ENCODE data around the gene DPYSL4. TPM values are rescaled to one million over a fixed set of nuclear protein-coding genes. Genes with fewer than 3 reads are reported as not detected.

Gene DPYSL4
- total and polyA plus RNA-seq, 2 experiments from 2014 or later: 2.1 to 4.1 TPM

DNA sequence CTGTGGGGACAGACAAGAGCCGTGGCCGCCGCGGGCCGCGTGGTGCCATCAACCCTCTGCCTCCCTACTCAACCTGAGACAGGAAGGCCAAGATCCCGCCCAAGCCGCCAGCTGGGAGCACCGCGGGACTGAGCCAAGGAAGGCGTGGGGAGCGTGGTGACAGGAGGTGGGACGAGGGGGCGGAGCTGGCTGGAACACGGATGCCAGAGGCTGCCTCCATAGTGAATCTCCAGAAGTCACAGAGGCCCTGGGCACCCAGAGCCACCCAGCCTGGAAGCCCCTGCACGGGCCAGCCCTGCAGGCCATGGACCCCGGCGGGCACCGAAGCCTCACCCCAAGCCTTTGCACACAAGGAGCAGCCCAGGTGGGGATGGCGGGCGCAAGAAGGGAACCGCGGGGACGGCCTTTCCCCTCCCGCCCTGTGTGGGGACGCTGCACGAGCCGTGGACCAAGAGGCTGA, 18.1 kb upstream of the DPYSL4 start:
- TF ChIP-seq, protein P1, sequence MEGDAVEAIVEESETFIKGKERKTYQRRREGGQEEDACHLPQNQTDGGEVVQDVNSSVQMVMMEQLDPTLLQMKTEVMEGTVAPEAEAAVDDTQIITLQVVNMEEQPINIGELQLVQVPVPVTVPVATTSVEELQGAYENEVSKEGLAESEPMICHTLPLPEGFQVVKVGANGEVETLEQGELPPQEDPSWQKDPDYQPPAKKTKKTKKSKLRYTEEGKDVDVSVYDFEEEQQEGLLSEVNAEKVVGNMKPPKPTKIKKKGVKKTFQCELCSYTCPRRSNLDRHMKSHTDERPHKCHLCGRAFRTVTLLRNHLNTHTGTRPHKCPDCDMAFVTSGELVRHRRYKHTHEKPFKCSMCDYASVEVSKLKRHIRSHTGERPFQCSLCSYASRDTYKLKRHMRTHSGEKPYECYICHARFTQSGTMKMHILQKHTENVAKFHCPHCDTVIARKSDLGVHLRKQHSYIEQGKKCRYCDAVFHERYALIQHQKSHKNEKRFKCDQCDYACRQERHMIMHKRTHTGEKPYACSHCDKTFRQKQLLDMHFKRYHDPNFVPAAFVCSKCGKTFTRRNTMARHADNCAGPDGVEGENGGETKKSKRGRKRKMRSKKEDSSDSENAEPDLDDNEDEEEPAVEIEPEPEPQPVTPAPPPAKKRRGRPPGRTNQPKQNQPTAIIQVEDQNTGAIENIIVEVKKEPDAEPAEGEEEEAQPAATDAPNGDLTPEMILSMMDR (IDR thresholded peaks at IDR 0.05; ENCODE audit: poor library complexity): no peak
- TF ChIP-seq EZH2phosphoT487 (IDR thresholded peaks at IDR 0.05; ENCODE audit: low read depth, severe bottlenecking, unreplicated experiment): no peak
- TF ChIP-seq EZH2 (IDR thresholded peaks at IDR 0.05; ENCODE audit: borderline replicate concordance): no peak
- no peak for DNase-seq (ENCODE audit: low spot score)
- H3K4me1 ChIP-seq (ENCODE audit: insufficient read depth): no peaks in the 10 kb centered on the region
- H2AFZ ChIP-seq: no peak overlapping the region
- peaks cover 7% of the 10 kb centered on the region for H3K27me3 ChIP-seq
- no peaks in the 10 kb centered on the region for H3K79me2 ChIP-seq
- H3K36me3 ChIP-seq (replicated peaks; ENCODE audit: insufficient read depth, low read depth): no peaks in the 10 kb centered on the region
- no peaks in the 10 kb centered on the region for H3K9me2 ChIP-seq (replicated peaks; ENCODE audit: insufficient read depth)
- no peak overlapping the region for H3K4me3 ChIP-seq
- H3K9me3 ChIP-seq (ENCODE audit: low read depth): no peaks in the 10 kb centered on the region
- 93% methylated on average over 25 of the region's 28 CpGs for WGBS (ENCODE audit: low lambda C conversion rate, missing lambda C conversion rate)
- no peaks in the 10 kb centered on the region for H4K20me1 ChIP-seq (ENCODE audit: insufficient read depth, poor library complexity, severe bottlenecking)
- H3K27ac ChIP-seq: no peak overlapping the region
- no peak overlapping the region for H3K4me2 ChIP-seq

DNA sequence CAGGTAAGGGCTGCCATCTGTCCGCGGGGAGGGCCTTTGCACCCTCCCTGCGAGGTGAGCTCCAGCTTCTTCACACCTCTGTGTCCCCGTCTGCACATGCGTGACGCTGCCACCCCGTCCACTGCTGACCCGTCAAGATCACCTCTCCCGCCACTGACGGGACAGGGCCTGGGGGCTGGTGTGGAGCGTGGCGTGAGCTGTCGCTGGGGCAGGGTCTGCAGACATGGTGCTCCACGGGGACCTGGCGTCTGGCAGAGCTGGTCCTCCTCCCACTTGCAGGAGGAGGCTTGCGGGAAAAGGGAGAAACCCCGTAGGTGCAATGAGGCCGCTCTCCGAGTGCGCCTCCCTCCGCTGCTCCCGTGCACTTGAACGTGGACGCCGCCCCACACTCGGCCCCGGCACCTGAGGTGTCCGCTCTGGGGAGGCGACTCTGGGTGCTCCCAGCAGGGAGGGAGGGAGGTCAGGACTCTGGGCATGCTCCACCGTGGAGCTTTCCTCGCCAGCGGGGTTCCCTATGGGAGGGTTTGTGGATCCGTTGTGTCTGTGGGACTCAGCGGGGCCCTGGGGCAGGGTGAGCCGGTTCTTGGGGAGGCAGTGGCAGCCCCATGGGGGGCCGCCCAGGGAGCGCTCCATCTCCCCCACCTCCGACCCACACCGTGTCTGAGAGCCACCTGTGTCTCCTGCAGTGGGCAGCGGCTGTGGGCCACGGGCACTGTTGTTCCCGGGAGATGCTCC, 17.6 kb upstream of the DPYSL4 start:
- Histone ChIP-seq H3K79me2 (no peaks in the 10 kb centered on the region), H3K9me2 (replicated peaks; ENCODE audit: insufficient read depth) (no peaks in the 10 kb centered on the region), H4K20me1 (ENCODE audit: insufficient read depth, poor library complexity, severe bottlenecking) (no peaks in the 10 kb centered on the region), H3K36me3 (replicated peaks; ENCODE audit: insufficient read depth, low read depth) (no peaks in the 10 kb centered on the region), H3K27me3 (peaks cover 4% of the 10 kb centered on the region), H3K4me1 (ENCODE audit: insufficient read depth) (no peaks in the 10 kb centered on the region), H3K4me3 (no peak overlapping the region), H2AFZ (no peak overlapping the region), H3K9me3 (ENCODE audit: low read depth) (no peaks in the 10 kb centered on the region), H3K4me2 (no peak overlapping the region), H3K27ac (no peak overlapping the region)
- WGBS (ENCODE audit: low lambda C conversion rate, missing lambda C conversion rate): 93% methylated on average over 39 of the region's 42 CpGs
- TF ChIP-seq EZH2 (IDR thresholded peaks at IDR 0.05; ENCODE audit: borderline replicate concordance) (no peak), EZH2phosphoT487 (IDR thresholded peaks at IDR 0.05; ENCODE audit: low read depth, severe bottlenecking, unreplicated experiment) (no peak)
- TF ChIP-seq, protein P1 (IDR thresholded peaks at IDR 0.05; ENCODE audit: poor library complexity): no peak
- no peak for DNase-seq (ENCODE audit: low spot score)

DNA sequence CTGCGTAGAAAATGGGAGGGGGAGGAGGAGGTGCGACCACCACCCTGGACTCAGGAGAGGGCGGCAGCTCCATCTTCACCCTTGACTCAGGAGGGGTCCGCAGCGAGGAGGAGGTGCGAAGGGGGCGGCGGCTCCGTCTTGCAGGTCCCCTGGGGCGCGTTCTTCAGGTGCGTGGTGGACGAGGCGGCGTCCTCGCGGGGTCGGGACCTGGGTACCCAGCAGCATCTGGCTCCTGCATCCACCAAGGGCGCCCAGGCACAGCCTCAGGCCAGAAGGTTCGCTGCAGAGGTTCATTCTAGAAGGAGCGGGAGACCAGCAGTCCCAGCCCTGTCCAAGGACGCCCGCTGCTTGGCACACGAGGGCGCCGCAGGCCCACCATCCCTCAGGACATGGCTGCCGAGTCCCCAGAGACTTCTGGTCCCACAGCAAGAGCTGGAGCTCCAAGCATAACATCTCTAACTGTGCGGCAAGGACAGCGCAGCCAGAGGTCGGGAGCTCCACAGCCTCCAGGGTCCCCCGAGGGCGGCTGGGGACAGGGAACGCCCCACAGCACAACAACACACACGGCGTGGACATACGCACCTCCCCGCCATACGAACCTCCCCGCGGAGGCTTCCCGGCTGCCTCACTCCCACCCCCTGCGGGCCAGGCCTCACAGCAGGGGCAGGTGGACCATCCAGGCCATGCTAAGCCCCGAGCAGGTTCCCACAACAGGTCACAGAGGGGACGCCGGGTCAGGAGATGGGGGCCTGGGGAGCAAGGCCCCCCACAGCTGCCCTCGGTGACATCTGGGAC, 16.8 kb upstream of the DPYSL4 start:
- 92% methylated on average over 41 of the region's 46 CpGs for WGBS (ENCODE audit: low lambda C conversion rate, missing lambda C conversion rate)
- TF ChIP-seq EZH2 (IDR thresholded peaks at IDR 0.05; ENCODE audit: borderline replicate concordance) (no peak), EZH2phosphoT487 (IDR thresholded peaks at IDR 0.05; ENCODE audit: low read depth, severe bottlenecking, unreplicated experiment) (no peak)
- TF ChIP-seq, protein P1 (IDR thresholded peaks at IDR 0.05; ENCODE audit: poor library complexity): no peak
- Histone ChIP-seq H2AFZ (no peak overlapping the region), H3K4me3 (no peak overlapping the region), H3K27ac (no peak overlapping the region), H3K79me2 (no peaks in the 10 kb centered on the region), H3K4me1 (ENCODE audit: insufficient read depth) (no peaks in the 10 kb centered on the region), H3K36me3 (replicated peaks; ENCODE audit: insufficient read depth, low read depth) (no peaks in the 10 kb centered on the region), H3K4me2 (no peak overlapping the region), H3K9me2 (replicated peaks; ENCODE audit: insufficient read depth) (no peaks in the 10 kb centered on the region), H3K9me3 (ENCODE audit: low read depth) (no peaks in the 10 kb centered on the region), H4K20me1 (ENCODE audit: insufficient read depth, poor library complexity, severe bottlenecking) (no peaks in the 10 kb centered on the region), H3K27me3 (peaks cover under 1% of the 10 kb centered on the region)
- DNase-seq (ENCODE audit: low spot score): no peak

Measured in hepatocyte (in vitro differentiated cells).